ENCODE data around the gene PTPN11.

GRCh38 chr12:112409906-112410244 is 8.9 kb upstream of the PTPN11 start:
- no peak for TF ChIP-seq EZH2 (IDR thresholded peaks at IDR 0.05; ENCODE audit: insufficient read depth, poor library complexity, severe bottlenecking)
- TF ChIP-seq EZH2phosphoT487 (IDR thresholded peaks at IDR 0.05; ENCODE audit: insufficient read depth, low read depth): no peak
